ENCODE measurements around the gene HTRA3. TPM values are rescaled to one million over a fixed set of nuclear protein-coding genes. Genes with fewer than 3 reads are reported as not detected.
"Not testable (repeated sequence)": the region's sequence is repeated elsewhere in the genome, so short reads cannot be mapped to it uniquely, and the experiment has no call there.

HTRA3 gene
- polyA plus RNA-seq, 3 donors from 2014 or later = not detected

DNA sequence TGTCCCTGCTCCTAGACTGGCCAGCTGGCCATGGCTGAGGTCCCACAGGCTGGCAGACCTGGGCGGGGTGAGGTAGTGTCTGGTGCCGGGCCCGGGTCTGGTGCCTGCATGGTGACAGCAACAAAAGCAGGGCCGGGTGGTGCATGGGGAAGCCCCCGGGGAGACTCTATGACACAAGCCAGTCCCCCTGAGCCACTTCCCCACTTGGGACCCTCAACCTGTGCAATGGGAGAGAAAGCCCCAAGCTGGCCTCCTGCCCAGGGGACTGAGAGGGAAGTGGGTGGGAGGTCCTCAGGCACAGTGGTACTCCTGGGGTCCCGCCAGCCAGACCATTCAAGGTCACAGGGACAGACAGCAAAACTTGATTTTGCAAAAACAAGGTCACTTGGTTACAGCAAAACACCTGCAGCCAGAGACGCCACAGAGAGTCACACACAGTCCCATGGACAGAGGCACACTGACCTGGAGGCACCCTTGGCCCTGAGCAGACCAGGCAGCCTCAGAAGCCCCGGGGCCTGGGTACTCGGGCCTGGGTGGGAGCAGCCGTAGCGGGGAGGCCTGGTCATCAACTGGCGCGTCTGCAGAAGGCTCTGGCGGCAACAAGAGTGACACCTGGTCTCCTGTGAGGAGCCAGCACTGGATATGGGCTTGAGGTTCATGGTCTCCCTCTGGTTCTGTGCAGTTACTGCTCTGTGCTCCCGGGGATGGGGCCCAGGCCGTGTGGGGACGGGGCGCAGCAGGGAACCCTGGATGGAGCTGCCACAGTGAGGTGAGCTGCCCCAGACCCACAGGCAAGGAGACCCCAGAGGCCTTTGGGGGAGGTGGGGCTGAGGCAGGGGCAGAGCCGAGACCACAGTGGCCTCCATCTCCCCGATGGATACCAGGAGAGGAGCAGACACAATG, 60.6 kb downstream of the HTRA3 start:
- no peaks in the 10 kb centered on the region for H3K4me1 Mint-ChIP-seq
- H3K36me3 Mint-ChIP-seq = no peaks in the 10 kb centered on the region
- no peak overlapping the region for H3K27ac Mint-ChIP-seq
- H3K9me3 Mint-ChIP-seq = no peaks in the 10 kb centered on the region
- H3K27me3 Mint-ChIP-seq (ENCODE audit: low read depth in 3 of 3) = peaks cover 0 to 2% (median 0%) of the 10 kb centered on the region in 3 donors
- DNase-seq = no peak
- no peak overlapping the region for H3K4me3 Mint-ChIP-seq

DNA sequence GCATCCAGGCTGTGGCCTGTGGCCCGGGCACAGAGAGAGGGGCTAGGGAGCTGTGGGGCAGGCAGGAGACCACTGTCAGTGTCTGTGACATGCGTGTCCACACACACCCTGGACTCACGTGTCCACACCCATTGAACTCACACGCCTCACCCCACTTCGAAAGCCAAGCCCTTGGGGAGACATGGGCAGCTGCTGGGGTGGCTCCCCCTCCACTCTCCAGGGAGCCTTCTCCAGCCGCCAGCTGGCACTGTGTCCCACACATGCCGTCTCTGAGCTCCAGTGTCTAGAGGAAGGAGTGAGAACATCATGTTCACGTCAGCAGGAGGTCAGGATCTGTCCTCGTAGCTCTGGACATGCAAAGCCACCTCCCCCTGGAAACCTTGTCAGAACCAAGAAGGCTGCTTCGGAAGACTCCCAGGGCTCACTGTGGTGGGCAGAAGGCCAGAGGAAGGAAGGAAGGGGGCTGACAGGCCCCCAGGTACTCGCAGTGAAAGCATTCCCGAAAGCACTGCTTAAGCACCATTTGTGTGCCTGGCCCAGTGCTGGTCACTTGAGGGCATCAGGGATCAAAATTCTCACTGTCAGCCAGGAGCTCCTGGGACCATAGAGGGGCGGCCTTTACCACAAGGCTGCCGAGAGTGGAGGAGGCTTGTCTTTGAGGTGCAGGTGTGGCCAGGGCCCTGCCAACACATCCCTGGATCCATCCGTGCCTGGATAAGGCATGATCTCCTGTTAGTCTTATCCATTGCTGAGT, 61.4 kb downstream of the HTRA3 start:
- H3K4me3 Mint-ChIP-seq = no peak overlapping the region
- no peak overlapping the region for H3K27ac Mint-ChIP-seq
- DNase-seq = no peak
- H3K27me3 Mint-ChIP-seq (ENCODE audit: low read depth in 3 of 3) = peaks cover 0 to 2% (median 2%) of the 10 kb centered on the region in 3 donors
- no peaks in the 10 kb centered on the region for H3K36me3 Mint-ChIP-seq
- no peaks in the 10 kb centered on the region for H3K4me1 Mint-ChIP-seq
- peaks cover 0 to 4% (median 0%) of the 10 kb centered on the region in 6 donors for H3K9me3 Mint-ChIP-seq

DNA sequence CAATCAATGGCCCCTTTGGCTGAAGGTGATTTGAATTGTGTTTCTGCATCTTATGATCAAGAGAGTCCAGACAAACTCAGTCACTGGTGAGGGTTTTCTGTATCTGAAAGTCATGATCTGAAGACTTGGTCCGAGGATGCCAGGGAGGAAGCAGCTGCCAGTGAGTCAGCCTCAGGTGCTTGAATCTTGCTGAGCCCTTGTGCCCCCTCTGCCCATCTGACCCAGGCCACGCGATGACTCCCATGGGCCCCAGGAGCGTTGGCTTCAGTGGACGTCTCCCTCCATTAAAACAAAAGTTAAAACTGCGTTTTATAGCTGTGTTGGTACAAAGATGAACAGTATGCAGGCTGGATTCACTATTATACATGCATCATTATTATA, 62.0 kb downstream of the HTRA3 start:
- H3K4me1 Mint-ChIP-seq = no peaks in the 10 kb centered on the region
- peaks cover 0 to 5% (median 0%) of the 10 kb centered on the region in 6 donors for H3K9me3 Mint-ChIP-seq
- no peak overlapping the region for H3K4me3 Mint-ChIP-seq
- peaks cover 0 to 4% (median 2%) of the 10 kb centered on the region in 3 donors for H3K27me3 Mint-ChIP-seq (ENCODE audit: low read depth in 3 of 3)
- H3K27ac Mint-ChIP-seq = no peak overlapping the region
- H3K36me3 Mint-ChIP-seq = no peaks in the 10 kb centered on the region
- DNase-seq = no peak

DNA sequence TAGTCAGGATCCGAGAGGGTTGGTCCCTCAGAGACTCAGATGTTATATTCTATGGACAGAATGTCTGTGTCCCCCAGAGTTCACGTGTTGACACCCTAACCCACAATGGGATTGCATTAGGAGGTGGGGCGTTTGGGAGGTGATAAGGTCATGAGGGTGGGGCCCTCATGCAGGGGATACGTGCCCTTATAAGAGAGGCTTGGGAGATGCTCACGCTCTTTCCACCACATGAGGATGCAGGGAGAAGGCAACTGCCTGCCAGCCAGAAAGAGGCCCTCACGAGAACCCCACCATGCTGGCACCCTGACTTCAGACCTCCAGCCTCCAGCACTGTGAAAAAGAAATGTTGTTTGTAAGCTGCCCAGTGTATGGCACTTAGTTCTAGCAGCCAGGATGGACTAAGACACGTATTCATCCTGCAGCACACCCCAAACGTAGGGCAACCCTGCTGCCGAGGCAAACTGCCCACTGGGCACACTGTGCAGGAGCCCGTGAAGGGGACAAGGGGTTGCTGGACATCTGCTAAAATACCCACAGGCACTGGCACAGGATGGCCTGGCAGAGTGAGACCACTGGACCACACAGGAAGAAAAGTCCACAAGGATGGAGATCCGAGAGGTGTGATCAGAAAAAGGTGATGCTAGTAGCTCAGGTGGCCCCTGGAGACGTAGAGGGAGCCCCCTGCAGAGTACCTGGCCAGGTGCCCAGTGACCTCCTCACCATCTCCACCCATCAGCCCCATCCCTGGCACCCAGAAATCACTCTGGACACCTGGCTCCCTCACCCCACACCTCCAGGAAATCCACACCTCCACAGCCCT, 62.7 kb downstream of the HTRA3 start:
- peaks cover 0 to 4% (median 0%) of the 10 kb centered on the region in 3 donors for H3K27me3 Mint-ChIP-seq (ENCODE audit: low read depth in 3 of 3)
- no peaks in the 10 kb centered on the region for H3K36me3 Mint-ChIP-seq
- peaks cover 0 to 5% (median 0%) of the 10 kb centered on the region in 6 donors for H3K9me3 Mint-ChIP-seq
- DNase-seq = no peak
- no peak overlapping the region for H3K4me3 Mint-ChIP-seq
- H3K4me1 Mint-ChIP-seq = no peaks in the 10 kb centered on the region
- no peak overlapping the region for H3K27ac Mint-ChIP-seq

DNA sequence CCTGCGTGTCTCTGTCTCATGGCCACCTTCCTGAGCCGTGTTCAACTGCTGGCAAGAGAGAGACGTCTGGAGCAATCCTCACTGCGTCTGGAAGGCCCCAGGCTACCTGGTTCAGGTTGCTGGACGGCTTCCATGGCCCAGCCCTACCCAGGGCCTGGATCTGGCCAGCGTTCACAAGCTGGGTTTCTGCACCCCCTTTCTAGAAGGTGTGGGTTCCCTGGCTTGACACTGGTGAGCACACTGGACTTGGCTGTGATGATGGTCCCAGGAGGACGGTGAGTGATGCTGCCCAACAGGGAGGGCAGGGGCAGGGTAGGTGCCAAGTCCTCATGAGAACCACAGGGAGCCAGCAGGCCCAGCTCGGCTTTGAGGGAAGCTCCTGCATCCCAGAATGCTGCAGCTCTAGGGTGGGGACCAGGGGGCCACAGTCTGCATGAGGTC, 63.4 kb downstream of the HTRA3 start:
- Mint-ChIP-seq H3K36me3 (no peaks in the 10 kb centered on the region), H3K4me1 (no peaks in the 10 kb centered on the region), H3K27ac (no peak overlapping the region), H3K4me3 (no peak overlapping the region), H3K27me3 (ENCODE audit: low read depth in 3 of 3) (peaks cover 0 to 4% (median 0%) of the 10 kb centered on the region in 3 donors), H3K9me3 (peaks cover 0 to 5% (median 0%) of the 10 kb centered on the region in 6 donors)
- no peak for DNase-seq

DNA sequence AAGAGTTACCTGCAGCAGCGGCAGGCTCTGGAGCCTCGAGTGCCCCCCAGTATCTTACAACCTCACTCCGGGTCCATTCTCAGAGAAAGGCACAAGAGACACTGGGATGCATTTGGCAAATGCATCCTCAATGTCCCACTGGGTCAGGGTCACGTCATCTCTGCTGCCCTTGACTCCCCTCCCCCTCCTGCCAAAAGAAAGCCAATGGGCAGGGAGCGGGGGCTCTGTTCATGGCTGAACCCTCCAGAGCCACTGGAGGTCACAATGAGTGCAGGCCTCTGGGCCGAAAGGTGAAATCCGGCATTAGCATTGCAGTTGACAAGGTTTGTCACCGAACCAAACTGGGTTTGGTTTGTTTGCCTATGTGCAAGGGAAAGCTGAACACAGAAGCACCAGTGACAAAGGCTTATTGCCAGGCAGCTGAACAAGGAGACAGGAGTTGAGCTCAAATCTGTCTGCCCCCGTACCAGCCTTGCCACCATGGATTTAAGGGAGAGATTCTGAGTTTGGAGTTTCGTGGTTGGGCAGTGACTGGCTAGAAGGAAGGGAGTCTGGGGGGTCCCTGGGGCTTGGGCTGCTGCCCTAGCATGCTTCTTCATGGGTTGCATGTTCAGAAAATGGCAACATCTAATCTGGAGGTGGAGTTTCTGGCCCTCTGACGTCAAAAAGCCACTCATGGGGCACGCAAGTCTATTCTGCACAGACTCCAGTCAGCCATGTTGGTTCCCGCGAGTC, 64.3 kb downstream of the HTRA3 start:
- no peak overlapping the region for H3K4me3 Mint-ChIP-seq
- H3K27me3 Mint-ChIP-seq (ENCODE audit: low read depth in 3 of 3) = peaks cover 0 to 5% (median 0%) of the 10 kb centered on the region in 3 donors
- H3K36me3 Mint-ChIP-seq = no peaks in the 10 kb centered on the region
- H3K4me1 Mint-ChIP-seq = no peaks in the 10 kb centered on the region
- no peak overlapping the region for H3K27ac Mint-ChIP-seq
- H3K9me3 Mint-ChIP-seq = peaks cover 0 to 5% (median 0%) of the 10 kb centered on the region in 6 donors
- no peak for DNase-seq

DNA sequence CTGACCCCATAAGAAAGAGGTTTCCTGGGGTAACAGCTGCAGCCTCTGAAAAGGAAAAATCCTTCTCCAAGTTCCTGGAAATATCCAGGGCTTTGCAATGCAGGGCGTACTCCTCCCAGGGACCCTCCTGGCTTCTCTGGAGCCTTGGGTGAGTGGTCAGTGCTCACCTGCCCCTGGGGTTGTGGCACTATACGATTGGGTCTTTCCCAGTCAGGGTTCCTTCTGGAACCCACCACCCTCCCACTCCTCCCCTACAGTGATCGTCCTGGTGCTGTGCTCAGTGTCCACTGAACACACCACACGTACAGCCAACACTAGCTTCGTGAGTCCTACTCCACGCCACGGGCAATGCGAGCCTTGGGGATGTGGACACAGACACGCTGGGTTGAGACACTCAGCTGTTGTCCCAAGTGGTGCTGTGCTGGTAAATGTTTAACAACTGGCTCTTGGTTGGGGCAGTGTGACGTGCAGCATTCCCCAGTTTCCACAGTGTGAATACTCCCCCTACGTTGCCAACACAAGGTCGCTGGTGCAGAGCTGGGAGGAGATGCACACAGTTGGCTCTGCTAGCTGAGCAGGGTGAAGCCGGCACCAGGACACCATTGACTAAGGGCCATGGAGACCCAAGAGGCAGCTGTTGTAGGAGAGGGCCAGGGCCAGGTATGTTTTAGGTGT, 65.4 kb downstream of the HTRA3 start:
- Mint-ChIP-seq H3K4me3 (no peak overlapping the region), H3K27me3 (ENCODE audit: low read depth in 3 of 3) (peaks cover 0 to 5% (median 0%) of the 10 kb centered on the region in 3 donors), H3K4me1 (no peaks in the 10 kb centered on the region), H3K9me3 (peaks cover 0 to 5% (median 0%) of the 10 kb centered on the region in 6 donors), H3K36me3 (no peaks in the 10 kb centered on the region), H3K27ac (no peak overlapping the region)
- DNase-seq = no peak

DNA sequence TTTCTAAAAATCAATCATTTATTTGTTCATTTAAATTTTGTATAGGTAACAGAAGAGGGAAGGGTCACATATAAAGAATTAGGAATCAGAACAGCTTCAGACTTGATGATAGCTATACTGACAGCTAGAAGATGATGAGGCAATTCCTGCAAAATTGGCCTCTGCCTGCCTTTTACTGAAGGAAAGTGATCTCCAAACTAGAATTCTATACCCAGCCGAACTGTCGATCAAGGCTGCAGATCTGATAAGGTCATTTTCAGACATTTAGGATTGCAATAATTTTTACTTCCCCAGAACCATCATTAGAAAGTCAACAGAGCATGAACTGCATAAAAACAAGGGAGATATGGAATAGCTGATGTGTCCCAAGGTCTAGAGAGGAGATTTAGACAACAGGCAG, 66.3 kb downstream of the HTRA3 start:
- Mint-ChIP-seq H3K27me3 (ENCODE audit: low read depth in 3 of 3) (peaks cover 0 to 5% (median 0%) of the 10 kb centered on the region in 3 donors), H3K4me3 (no peak overlapping the region), H3K4me1 (no peaks in the 10 kb centered on the region), H3K9me3 (peaks cover 0 to 5% (median 0%) of the 10 kb centered on the region in 6 donors), H3K27ac (no peak overlapping the region), H3K36me3 (no peaks in the 10 kb centered on the region)
- no peak for DNase-seq

DNA sequence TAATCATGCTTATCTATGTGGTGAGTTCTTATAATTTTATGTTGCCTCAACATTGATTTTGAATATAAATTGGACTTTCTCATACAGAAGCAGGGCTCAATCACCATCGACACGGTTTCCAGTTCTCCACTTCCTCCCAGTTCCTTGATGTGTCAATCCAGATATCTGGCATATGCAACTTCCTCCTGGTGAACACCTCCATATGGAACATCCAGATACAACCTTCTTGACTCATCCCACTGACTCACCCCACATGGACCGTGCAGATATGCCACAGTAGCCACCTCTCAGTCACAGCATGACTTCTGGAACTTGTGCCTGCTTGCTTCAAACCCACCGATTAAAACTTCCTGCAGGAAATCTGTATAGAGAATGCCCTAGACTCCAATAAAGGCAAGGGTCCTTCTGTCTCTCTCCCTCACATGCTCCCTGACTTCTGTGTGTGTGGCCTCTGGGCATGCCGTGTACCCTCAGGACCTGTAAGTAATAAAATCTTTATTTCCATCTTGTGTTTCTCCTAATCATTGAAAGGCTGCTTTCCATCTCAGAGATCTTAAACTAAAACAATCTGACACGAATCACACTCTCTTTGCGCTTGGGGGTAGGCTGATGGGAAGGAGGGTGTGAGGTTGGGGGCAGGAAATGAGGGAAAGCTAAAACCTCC, 67.0 kb downstream of the HTRA3 start:
- Mint-ChIP-seq H3K36me3 (no peaks in the 10 kb centered on the region), H3K4me3 (no peak overlapping the region), H3K27ac (no peak overlapping the region), H3K27me3 (ENCODE audit: low read depth in 3 of 3) (peaks cover 0 to 5% (median 0%) of the 10 kb centered on the region in 3 donors), H3K9me3 (peaks cover 0 to 5% (median 0%) of the 10 kb centered on the region in 6 donors), H3K4me1 (no peaks in the 10 kb centered on the region)
- no peak for DNase-seq

DNA sequence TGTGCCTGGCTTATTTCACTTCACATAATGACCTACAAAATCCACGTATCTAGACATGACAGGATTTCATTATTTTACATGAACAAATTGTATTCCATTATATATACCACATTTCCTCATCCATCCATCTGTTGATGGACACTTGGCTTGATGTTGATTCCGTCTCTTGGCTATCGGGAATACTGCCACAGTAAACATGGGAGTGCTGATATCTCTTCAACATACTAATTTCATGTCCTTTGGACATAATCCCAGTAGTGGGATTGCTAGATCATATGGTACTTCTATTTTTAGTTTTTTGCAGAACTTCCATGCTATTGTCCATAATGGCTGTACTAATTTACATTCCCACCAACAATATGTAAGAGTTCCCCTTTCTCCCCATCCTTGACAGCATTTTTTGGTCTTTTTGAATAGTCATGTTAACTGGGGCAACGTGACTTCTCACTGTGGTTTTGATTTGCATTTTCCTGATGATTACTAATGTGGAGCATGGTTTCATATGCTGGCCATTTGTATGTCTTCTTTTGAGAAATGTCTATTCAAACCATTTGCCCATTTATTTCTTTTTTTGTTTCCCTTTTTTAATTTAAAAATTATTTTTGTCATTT, 68.9 kb downstream of the HTRA3 start:
- no peak overlapping the region for H3K27ac Mint-ChIP-seq
- peaks cover 0 to 5% (median 0%) of the 10 kb centered on the region in 3 donors for H3K27me3 Mint-ChIP-seq (ENCODE audit: low read depth in 3 of 3)
- H3K9me3 Mint-ChIP-seq = peaks cover 0 to 5% (median 0%) of the 10 kb centered on the region in 6 donors
- no peaks in the 10 kb centered on the region for H3K4me1 Mint-ChIP-seq
- no peak overlapping the region for H3K4me3 Mint-ChIP-seq
- DNase-seq = no peak
- no peaks in the 10 kb centered on the region for H3K36me3 Mint-ChIP-seq

DNA sequence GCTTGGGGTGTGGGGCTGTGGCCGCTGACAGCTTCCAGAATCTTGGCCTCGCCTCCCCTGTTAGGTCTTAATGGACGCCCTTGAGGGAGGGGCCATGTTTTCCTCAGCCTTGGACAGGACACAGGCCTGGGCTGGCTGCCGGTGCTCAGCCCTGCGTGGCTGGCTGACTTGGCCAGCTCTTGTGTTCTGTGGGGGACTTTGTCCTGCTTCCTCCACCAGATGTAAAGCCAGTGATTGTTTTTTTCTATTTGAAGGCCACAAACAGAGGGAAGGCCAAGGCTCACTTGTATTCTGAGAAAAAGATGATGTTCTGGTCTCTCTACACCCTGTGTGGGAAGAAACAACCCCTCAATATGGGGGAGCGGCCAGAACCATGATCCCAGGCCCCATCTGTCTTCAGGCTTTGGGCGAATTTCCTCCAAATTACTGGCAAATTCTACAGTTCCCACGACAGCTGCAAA, 71.3 kb downstream of the HTRA3 start:
- Mint-ChIP-seq H3K36me3 (no peaks in the 10 kb centered on the region), H3K27ac (no peak overlapping the region), H3K27me3 (ENCODE audit: low read depth in 3 of 3) (peaks cover 0 to 5% (median 0%) of the 10 kb centered on the region in 3 donors), H3K4me1 (no peaks in the 10 kb centered on the region), H3K9me3 (peaks cover 0 to 3% (median 0%) of the 10 kb centered on the region in 6 donors), H3K4me3 (no peak overlapping the region)
- no peak for DNase-seq

DNA sequence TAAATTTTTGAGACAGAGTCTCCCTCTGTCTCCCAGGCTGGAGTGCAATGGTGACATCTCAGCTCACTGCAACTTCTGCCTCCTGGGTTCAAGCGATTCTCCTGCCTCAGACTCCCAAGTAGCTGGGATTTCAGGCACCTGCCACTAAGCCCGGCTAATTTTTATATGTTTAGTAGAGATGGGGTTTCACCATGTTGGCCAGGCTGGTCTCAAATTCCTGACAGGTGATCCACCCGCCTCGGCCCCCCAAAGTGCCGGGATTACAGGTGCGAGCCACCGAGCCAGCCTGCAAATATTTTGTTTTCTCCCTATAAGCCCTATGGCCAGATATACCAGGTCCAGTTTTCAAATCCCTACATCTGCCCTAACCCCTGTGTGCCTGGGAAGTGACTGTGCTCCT, 71.7 kb downstream of the HTRA3 start:
- not testable (repeated sequence) for H3K27me3 Mint-ChIP-seq (ENCODE audit: low read depth in 3 of 3); DNase-seq; H3K4me3 Mint-ChIP-seq; H3K36me3 Mint-ChIP-seq; H3K9me3 Mint-ChIP-seq; H3K27ac Mint-ChIP-seq; H3K4me1 Mint-ChIP-seq
